ENCODE data around the gene PLEKHA1. TPM values are rescaled to one million over a fixed set of nuclear protein-coding genes. Genes with fewer than 3 reads are reported as not detected.
A peak's percentile ranks its signal among the peaks of the same experiment; 100 is the strongest.

PLEKHA1 gene
- total RNA-seq, 1 donor from 2014 or later: 64.5 TPM

- DNase-seq (ENCODE audit: low spot score): no peak
- Mint-ChIP-seq H3K36me3 (ENCODE audit: low read depth) (no peaks in the 10 kb centered on the region), H3K9me3 (ENCODE audit: low read depth) (no peaks in the 10 kb centered on the region), H3K27ac (ENCODE audit: unreplicated experiment) (no peak overlapping the region), H3K4me1 (ENCODE audit: low read depth) (peaks cover 53% of the 10 kb centered on the region), H3K4me3 (ENCODE audit: unreplicated experiment) (no peak overlapping the region), H3K27me3 (ENCODE audit: low read depth) (no peaks in the 10 kb centered on the region)
- no peak for TF ChIP-seq CTCF (IDR thresholded peaks at IDR 0.05)
Measured at GRCh38 chr10:122455376-122456079, 81.0 kb downstream of the PLEKHA1 start.

GRCh38 chr10:122457934-122458333 lies 83.4 kb downstream of the PLEKHA1 start:
- H3K4me1 Mint-ChIP-seq (ENCODE audit: low read depth): peaks cover 45% of the 10 kb centered on the region
- no peak for TF ChIP-seq CTCF (IDR thresholded peaks at IDR 0.05)
- peaks cover 3% of the 10 kb centered on the region for H3K36me3 Mint-ChIP-seq (ENCODE audit: low read depth)
- no peaks in the 10 kb centered on the region for H3K9me3 Mint-ChIP-seq (ENCODE audit: low read depth)
- no peak for DNase-seq (ENCODE audit: low spot score)
- no peak overlapping the region for H3K4me3 Mint-ChIP-seq (ENCODE audit: unreplicated experiment)
- no peaks in the 10 kb centered on the region for H3K27me3 Mint-ChIP-seq (ENCODE audit: low read depth)
- H3K27ac Mint-ChIP-seq (ENCODE audit: unreplicated experiment): no peak overlapping the region

GRCh38 chr10:122458693-122459092 lies 84.2 kb downstream of the PLEKHA1 start:
- H3K4me1 Mint-ChIP-seq (ENCODE audit: low read depth): peaks cover 52% of the 10 kb centered on the region

GRCh38 chr10:122459561-122460273 lies 85.2 kb downstream of the PLEKHA1 start:
- peaks cover 11% of the 10 kb centered on the region for H3K36me3 Mint-ChIP-seq (ENCODE audit: low read depth)
- no peaks in the 10 kb centered on the region for H3K9me3 Mint-ChIP-seq (ENCODE audit: low read depth)
- peak overlapping the region; percentile 54 for H3K27ac Mint-ChIP-seq (ENCODE audit: unreplicated experiment)
- no peak for TF ChIP-seq CTCF (IDR thresholded peaks at IDR 0.05)
- H3K27me3 Mint-ChIP-seq (ENCODE audit: low read depth): no peaks in the 10 kb centered on the region
- H3K4me1 Mint-ChIP-seq (ENCODE audit: low read depth): peaks cover 54% of the 10 kb centered on the region
- H3K4me3 Mint-ChIP-seq (ENCODE audit: unreplicated experiment): peak overlapping the region; percentile 31
- no peak for DNase-seq (ENCODE audit: low spot score)

More at GRCh38 chr10:122458693-122459092, 84.2 kb downstream of the PLEKHA1 start:
- H3K4me3 Mint-ChIP-seq (ENCODE audit: unreplicated experiment): no peak overlapping the region
- TF ChIP-seq CTCF (IDR thresholded peaks at IDR 0.05): no peak
- H3K9me3 Mint-ChIP-seq (ENCODE audit: low read depth): no peaks in the 10 kb centered on the region
- no peaks in the 10 kb centered on the region for H3K27me3 Mint-ChIP-seq (ENCODE audit: low read depth)
- no peak overlapping the region for H3K27ac Mint-ChIP-seq (ENCODE audit: unreplicated experiment)
- no peak for DNase-seq (ENCODE audit: low spot score)
- peaks cover 7% of the 10 kb centered on the region for H3K36me3 Mint-ChIP-seq (ENCODE audit: low read depth)

GRCh38 chr10:122460891-122461293 lies 86.4 kb downstream of the PLEKHA1 start:
- Mint-ChIP-seq H3K27ac (ENCODE audit: unreplicated experiment) (peak overlapping the region; percentile 83), H3K4me1 (ENCODE audit: low read depth) (peaks cover 54% of the 10 kb centered on the region), H3K27me3 (ENCODE audit: low read depth) (no peaks in the 10 kb centered on the region), H3K36me3 (ENCODE audit: low read depth) (peaks cover 15% of the 10 kb centered on the region), H3K9me3 (ENCODE audit: low read depth) (no peaks in the 10 kb centered on the region), H3K4me3 (ENCODE audit: unreplicated experiment) (peak overlapping the region; percentile 61)
- DNase-seq (ENCODE audit: low spot score): no peak
- no peak for TF ChIP-seq CTCF (IDR thresholded peaks at IDR 0.05)
